K562 (cell line): ENCODE measurements around the gene MGST3. TPM values are rescaled to one million over a fixed set of nuclear protein-coding genes. Genes with fewer than 3 reads are reported as not detected.
A peak's percentile ranks its signal among the peaks of the same experiment; 100 is the strongest.

Experiments used
- ADNP ChIP-seq: fragments of 200-800 bp; sonication (Bioruptor generic); IDR thresholded peaks from 2 replicates; pipeline ENCODE4 v1.6.1; 2016; ENCODE audit warnings: missing genetic modification characterization, missing compliant biosample characterization
- ARID2 ChIP-seq: fragments of 450-650 bp; IDR thresholded peaks from 2 replicates; pipeline ENCODE4 v1.6.1; 2017; ENCODE audit warnings: antibody characterized with exemption, mild to moderate bottlenecking
- ARNT ChIP-seq, 2 experiments: fragments of 450-650 bp; IDR thresholded peaks; 2 replicates each; pipeline ENCODE4 v1.6.1; 2016; ENCODE audit warnings: mild to moderate bottlenecking in 1 of 2
- CREB3 ChIP-seq: fragments of 450-650 bp; conservative IDR thresholded peaks from 2 replicates; pipeline ENCODE4 v1.6.1; 2016; ENCODE audit warnings: missing genetic modification characterization, low read depth, mild to moderate bottlenecking, missing compliant biosample characterization, moderate library complexity
- E2F6 ChIP-seq, 2 experiments: IDR thresholded peaks; 2 replicates each; pipeline ENCODE4 v1.6.1; 2011; ENCODE audit warnings: borderline replicate concordance in 1 of 2, control low read depth in 1 of 2, low read depth in 1 of 2, low read length in 1 of 2, mild to moderate bottlenecking in 1 of 2, mixed read lengths in 1 of 2, moderate library complexity in 1 of 2; ENCODE audit not compliant: insufficient read depth in 1 of 2, insufficient read length in 1 of 2, poor library complexity in 1 of 2, severe bottlenecking in 1 of 2; ENCODE audit errors: extremely low read depth in 1 of 2
- MBD1 ChIP-seq: fragments of 250-450 bp; sonication (Bioruptor Pico); IDR thresholded peaks from 2 replicates; pipeline ENCODE4 v1.8.0; 2022; ENCODE audit warnings: inconsistent platforms
- MYBL2 ChIP-seq, 2 experiments: fragments of 450-650 bp in 1 of 2; sonication (generic) in 1 of 2; formaldehyde crosslinking in 1 of 2; IDR thresholded peaks; 2 replicates each; pipeline versions ENCODE4 v1.6.1 to v1.8.1; 2017 to 2022; ENCODE audit warnings: borderline replicate concordance in 1 of 2, inconsistent platforms in 1 of 2, low read depth in 1 of 2, mild to moderate bottlenecking in 1 of 2, missing genetic modification reagents in 1 of 2, moderate library complexity in 1 of 2
- NFRKB ChIP-seq: fragments of 450-650 bp; IDR thresholded peaks from 2 replicates; pipeline ENCODE4 v1.6.1; 2016; ENCODE audit warnings: low read depth
- REST ChIP-seq, 2 experiments: fragments of 450-650 bp; formaldehyde crosslinking in 1 of 2; IDR thresholded peaks; 2 replicates each; pipeline versions ENCODE4 v1.4.0 to v1.6.1; 2014 to 2020; ENCODE audit warnings: mild to moderate bottlenecking in 2 of 2, borderline replicate concordance in 1 of 2, low read depth in 1 of 2
- TEAD4 ChIP-seq, 2 experiments: sonication (generic) in 1 of 2; formaldehyde crosslinking in 1 of 2; IDR thresholded peaks; 2 replicates each; pipeline versions ENCODE4 v1.6.1 to v1.8.0; 2012 to 2022; ENCODE audit warnings: borderline replicate concordance in 1 of 2, inconsistent platforms in 1 of 2, low read length in 1 of 2, mild to moderate bottlenecking in 1 of 2, missing genetic modification reagents in 1 of 2
- ZBTB7A ChIP-seq: IDR thresholded peaks from 2 replicates; pipeline ENCODE4 v1.6.1; 2011; ENCODE audit warnings: low read depth, mild to moderate bottlenecking, low read length, moderate library complexity, borderline replicate concordance; ENCODE audit not compliant: control insufficient read depth
- ZNF766 ChIP-seq: fragments of 200-800 bp; sonication (Bioruptor generic); conservative IDR thresholded peaks from 2 replicates; pipeline ENCODE4 v1.6.1; 2016; ENCODE audit warnings: missing genetic modification characterization, missing compliant biosample characterization
- polyA plus RNA-seq, 8 experiments: library from polyadenylated mRNA; depleted of rRNA in 4 of 8; stranded (reverse) in 5 of 8; unstranded in 3 of 8; fragments of >200 nt; fragmentation: Nextera tagmentation in 2 of 8; fragmentation: Illumina TruSeq in 1 of 8; extraction: Ambion mirVana in 2 of 8; extraction: Trizol in 1 of 8; gene quantifications; 2 replicates each; pipeline versions ENCODE4 v1.2.1 to v1.2.3, GENCODE V29; 2011 to 2014; ENCODE audit warnings: inconsistent platforms in 1 of 8, missing spikeins in 1 of 8
- total RNA-seq, 7 experiments: library from RNA; depleted of rRNA in 6 of 7; stranded (reverse); fragments of >200 nt in 6 of 7; fragmentation: Illumina TruSeq in 2 of 7; extraction: Trizol in 2 of 7; gene quantifications; 2 replicates each; pipeline versions ENCODE4 v1.2.1 to v1.2.3, GENCODE V29; 2011 to 2021; ENCODE audit warnings: low replicate concordance in 1 of 7

MGST3 gene
- total and polyA plus RNA-seq, 9 of the 15 experiments (the other 6 are each of a cell fraction or from before 2014, with no cell fraction given) = 70.7 to 287 (median 105) TPM

- TF ChIP-seq ZNF766 (CRISPR knock-in tag) = no peak
- TF ChIP-seq MBD1 (CRISPR knock-in tag) = no peak
- TF ChIP-seq TEAD4 (IDR thresholded peaks at IDR 0.05; ENCODE audit: low read length) = 0 out of 2 replicates have a peak, but pooled peaks have one; percentile 16
- no peak for TF ChIP-seq TEAD4 (CRISPR knock-in tag; IDR thresholded peaks at IDR 0.05; ENCODE audit: borderline replicate concordance)
- TF ChIP-seq MYBL2 (IDR thresholded peaks at IDR 0.05; ENCODE audit: low read depth) = no peak
- TF ChIP-seq MYBL2 (CRISPR knock-in tag; IDR thresholded peaks at IDR 0.05; ENCODE audit: borderline replicate concordance) = no peak
- TF ChIP-seq E2F6 (IDR thresholded peaks at IDR 0.05; ENCODE audit: borderline replicate concordance in 1 of 2, extremely low read depth in 1 of 2, insufficient read depth in 1 of 2, insufficient read length in 1 of 2, low read depth in 1 of 2, low read length in 1 of 2, poor library complexity in 1 of 2, severe bottlenecking in 1 of 2) = no peak
- TF ChIP-seq ARNT (IDR thresholded peaks at IDR 0.05) = no peak
- no peak for TF ChIP-seq ADNP (tag)
- no peak for TF ChIP-seq ZBTB7A
- TF ChIP-seq REST (IDR thresholded peaks at IDR 0.05; ENCODE audit: borderline replicate concordance) = peak; percentile 83
- TF ChIP-seq REST (CRISPR knock-in tag; IDR thresholded peaks at IDR 0.05; ENCODE audit: low read depth) = no peak
- 0 out of 2 replicates have a peak, but pooled peaks have one; percentile 60 for TF ChIP-seq ARID2
- no peak for TF ChIP-seq CREB3 (tag)
- no peak for TF ChIP-seq NFRKB
Observed at GRCh38 chr1:165592945-165593823, 37.9 kb upstream of the MGST3 start (continued).
